ENCODE results near the gene TXN.
"Not testable (repeated sequence)": the region's sequence is repeated elsewhere in the genome, so short reads cannot be mapped to it uniquely, and the experiment has no call there.

TXN gene

DNA sequence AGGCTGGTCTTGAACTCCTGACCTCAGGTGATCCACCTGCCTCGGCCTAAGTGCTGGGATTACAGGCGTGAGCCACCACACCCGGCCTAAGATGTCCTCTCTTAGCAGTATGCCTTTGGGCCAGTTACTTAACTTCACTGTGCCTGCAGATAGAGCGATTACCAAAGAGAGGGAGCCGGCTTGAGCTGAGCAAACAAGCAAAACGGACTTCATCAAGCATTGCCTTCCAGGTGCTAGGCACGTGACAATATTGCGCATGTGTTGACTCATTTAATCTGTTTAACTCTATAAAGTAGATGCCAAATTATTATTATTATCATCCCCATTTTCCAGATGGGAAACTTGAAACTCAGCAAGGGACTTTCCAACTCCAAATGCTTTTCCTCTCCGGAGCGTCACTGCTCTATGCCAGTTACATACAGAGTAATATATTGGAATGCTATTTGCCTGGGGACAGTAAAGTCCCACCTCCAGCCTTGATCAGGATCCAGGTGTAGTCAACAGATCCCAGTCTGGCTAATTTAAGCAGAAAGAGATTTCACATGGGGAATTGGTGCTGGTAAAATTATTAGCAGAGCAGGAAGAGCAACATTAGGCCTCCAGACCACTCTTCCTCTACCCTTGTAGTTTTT lies 42.8 kb downstream of the TXN start:
- no peak for DNase-seq
- no peak for TF ChIP-seq GATA1 (IDR thresholded peaks at IDR 0.05; ENCODE audit: low read depth, low read length)
- TF ChIP-seq POLR2A (IDR thresholded peaks at IDR 0.05; ENCODE audit: low read length) = no peak

DNA sequence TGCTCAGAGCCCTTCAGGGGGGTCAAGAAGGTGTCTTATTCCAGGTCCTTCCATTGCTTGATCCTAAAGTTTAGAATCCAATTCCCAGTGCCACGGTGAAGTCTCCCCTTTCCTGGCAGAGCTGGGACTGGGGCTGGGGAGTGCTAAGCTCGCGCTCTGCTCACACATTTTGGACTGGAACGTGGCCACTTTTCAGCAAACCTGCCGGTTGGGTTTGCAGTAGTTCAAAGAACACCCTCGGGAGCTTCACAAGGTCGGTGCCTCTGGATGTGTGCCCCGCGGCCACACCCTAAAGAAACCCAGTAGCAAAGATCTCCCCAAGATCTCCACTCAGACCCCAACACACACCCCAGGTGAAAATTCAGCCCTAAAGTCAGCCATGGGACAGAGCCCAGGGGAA lies 48.3 kb downstream of the TXN start, which contains the start of gene C9orf152:
Gene C9orf152, minus strand, starts transcription at position 129 of the 400 bp plus-strand sequence. CDS start 580 bp downstream, outside the sequence.
- TF ChIP-seq GATA1 (IDR thresholded peaks at IDR 0.05; ENCODE audit: low read depth, low read length) = no peak
- no peak for TF ChIP-seq POLR2A (IDR thresholded peaks at IDR 0.05; ENCODE audit: low read length)
- DNase-seq = no peak

GRCh38 chr9:110207071-110207641 lies 49.2 kb downstream of the TXN start:
- DNase-seq = no peak
- TF ChIP-seq GATA1 (IDR thresholded peaks at IDR 0.05; ENCODE audit: low read depth, low read length) (no peak), POLR2A (IDR thresholded peaks at IDR 0.05; ENCODE audit: low read length) (no peak)

DNA sequence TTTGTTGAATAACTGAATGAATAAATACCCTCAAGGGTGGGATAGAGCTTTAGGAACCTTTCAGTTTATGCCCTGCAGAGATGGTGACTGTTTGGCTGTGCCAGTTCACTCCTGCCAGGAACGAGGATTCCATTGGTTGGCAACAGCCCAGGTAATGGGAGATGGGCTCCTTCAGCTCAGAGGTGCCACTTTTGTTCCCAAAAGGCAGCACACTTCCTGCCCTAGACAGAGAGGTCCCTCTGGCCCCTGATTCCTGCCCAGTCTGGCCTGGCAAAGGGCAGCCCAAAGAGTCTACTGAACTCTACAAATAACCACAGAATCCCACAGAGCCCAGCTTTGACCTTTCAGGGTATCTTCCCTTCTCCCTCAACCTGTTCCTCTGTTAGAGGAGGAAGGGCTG lies 49.9 kb downstream of the TXN start:
- no peak for TF ChIP-seq POLR2A (IDR thresholded peaks at IDR 0.05; ENCODE audit: low read length)
- TF ChIP-seq GATA1 (IDR thresholded peaks at IDR 0.05; ENCODE audit: low read depth, low read length) = no peak
- DNase-seq = no peak

DNA sequence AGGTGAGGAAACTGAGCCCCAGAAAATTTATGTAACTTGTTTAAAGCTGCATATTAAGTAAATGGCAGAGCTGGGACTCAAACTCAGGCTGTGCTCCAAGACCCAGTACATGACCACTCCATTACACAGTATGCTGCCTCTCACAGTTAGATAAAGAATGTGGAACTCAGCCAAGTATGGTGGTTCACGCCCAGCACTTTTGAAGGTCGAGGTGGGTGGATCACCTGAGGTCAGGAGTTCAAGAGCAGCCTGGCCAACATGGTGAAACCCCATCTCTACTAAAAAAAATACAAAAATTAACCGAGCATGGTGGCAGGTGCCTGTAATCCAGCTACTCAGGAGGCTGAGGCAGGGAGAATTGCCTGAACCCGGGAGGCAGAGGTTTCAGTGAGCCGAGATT lies 50.7 kb downstream of the TXN start:
- peak; percentile 56 to 70 for DNase-seq

DNA sequence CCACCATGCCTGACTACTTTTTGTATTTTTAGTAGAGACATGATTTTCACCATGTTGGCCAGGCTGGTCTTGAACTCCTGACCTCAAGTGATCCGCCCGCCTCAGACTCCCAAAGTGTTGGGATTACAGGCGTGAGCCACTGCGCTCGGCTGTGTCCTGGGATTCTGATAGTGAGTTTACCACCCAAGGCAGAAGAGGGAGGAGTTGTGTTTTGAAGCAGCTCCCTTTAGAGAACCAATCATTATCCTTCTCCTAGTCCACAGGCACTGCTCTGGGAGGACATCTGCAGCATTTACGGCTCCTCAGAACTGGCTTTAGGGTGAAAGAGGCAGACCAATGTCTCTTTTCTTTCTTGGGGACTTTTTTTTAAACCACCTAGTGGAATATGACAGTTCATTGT lies 54.1 kb downstream of the TXN start:
- DNase-seq = no peak
- TF ChIP-seq GATA1 (IDR thresholded peaks at IDR 0.05; ENCODE audit: low read depth, low read length) = no peak
- no peak for TF ChIP-seq POLR2A (IDR thresholded peaks at IDR 0.05; ENCODE audit: low read length)

DNA sequence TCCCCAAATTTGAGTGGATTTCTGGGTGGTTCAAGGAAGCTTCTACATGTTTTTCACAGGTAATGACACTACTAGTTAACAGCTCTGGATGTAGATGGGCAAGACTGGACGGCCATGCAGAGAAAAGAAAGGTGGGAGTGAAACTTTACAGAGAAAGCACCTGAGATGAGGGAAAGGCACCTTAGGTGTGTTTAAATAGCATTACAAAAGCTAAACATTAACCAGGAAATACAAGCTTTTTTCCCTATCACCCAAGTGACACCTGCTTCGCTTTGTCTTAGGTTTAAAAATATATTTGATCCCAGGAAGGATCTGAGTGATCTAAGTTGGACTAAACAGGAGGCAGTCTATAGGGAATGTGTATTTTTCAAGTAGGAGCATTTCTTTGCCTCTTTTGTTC lies 56.7 kb downstream of the TXN start:
- TF ChIP-seq POLR2A (IDR thresholded peaks at IDR 0.05; ENCODE audit: low read length) (no peak), GATA1 (IDR thresholded peaks at IDR 0.05; ENCODE audit: low read depth, low read length) (no peak)
- DNase-seq = no peak

DNA sequence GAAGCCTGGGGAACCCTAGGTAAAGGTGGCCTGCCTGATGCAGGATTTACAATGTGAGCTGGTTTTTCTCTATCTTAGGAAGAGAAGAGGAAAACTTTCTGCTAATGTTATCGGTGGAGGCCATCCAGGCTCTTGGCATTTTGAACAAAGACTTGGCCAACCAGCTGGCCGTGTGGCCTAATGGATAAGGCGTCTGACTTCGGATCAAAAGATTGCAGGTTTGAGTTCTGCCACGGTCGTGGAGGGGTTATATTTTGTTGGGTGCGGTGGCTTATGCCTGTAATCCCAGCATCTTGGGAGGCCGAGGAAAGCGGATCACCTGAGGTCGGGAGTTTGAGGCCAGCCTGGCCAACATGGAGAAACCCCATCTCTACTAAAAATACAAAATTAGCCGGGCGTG lies 58.0 kb downstream of the TXN start:
- DNase-seq = no peak
- TF ChIP-seq GATA1 (IDR thresholded peaks at IDR 0.05; ENCODE audit: low read depth, low read length) (no peak), POLR2A (IDR thresholded peaks at IDR 0.05; ENCODE audit: low read length) (no peak)

- no peak for DNase-seq
- no peak for TF ChIP-seq GATA1 (IDR thresholded peaks at IDR 0.05; ENCODE audit: low read depth, low read length)
- no peak for TF ChIP-seq POLR2A (IDR thresholded peaks at IDR 0.05; ENCODE audit: low read length)
These were observed 58.7 kb downstream of the TXN start for GRCh38 chr9:110197330-110198187.

- DNase-seq = not testable (repeated sequence)
These were observed 60.2 kb downstream of the TXN start for GRCh38 chr9:110196084-110196499.
